Activated CD4-positive, CD25-positive, alpha-beta regulatory T cell treated with anti-CD3 and anti-CD28 coated beads, Interleukin-2, amount 50 U/mL, for 72 hours (primary cell): ENCODE results near the gene VWCE.
"Not testable (repeated sequence)": the region's sequence is repeated elsewhere in the genome, so short reads cannot be mapped to it uniquely, and the experiment has no call there.

ENCODE experiments used
- DNase-seq: peaks from one replicate; pipeline ENCODE4 v3.0.0; 2021

VWCE gene

DNA sequence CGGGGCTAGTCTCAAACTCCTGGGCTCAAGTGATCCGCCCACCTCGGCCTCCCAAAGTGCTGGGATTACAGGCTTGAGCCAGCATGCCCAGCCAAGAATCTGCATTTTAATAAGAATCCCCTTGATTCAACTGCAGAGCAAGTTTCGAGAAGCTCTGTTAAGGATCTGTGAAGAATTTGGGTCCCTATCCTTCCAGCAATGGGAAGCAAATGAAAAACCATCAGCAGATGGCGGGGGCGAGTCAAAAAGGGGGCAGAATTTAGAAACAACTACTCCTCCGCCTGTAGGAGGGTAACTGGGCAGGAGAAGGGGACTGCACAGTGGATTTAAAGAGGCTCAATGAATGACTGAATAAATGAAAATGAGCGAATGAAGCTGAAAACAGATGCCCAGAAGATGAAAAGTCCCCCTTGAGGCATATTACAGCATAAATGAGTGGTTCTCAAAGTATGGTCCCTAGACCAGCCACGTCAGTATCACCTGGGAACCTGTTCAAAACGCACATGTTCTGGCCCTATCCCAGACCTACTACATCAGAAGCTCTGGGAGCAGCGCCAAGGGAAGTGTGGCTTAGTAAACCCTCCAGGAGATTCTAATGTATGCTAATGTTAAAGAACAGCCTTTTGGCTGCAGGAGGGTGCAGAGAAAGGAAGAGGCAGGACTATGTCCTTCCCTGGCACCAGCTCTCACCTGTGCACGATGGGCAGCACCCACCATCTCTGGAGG is 15.0 kb downstream of the VWCE start:
- DNase-seq: no peak

DNA sequence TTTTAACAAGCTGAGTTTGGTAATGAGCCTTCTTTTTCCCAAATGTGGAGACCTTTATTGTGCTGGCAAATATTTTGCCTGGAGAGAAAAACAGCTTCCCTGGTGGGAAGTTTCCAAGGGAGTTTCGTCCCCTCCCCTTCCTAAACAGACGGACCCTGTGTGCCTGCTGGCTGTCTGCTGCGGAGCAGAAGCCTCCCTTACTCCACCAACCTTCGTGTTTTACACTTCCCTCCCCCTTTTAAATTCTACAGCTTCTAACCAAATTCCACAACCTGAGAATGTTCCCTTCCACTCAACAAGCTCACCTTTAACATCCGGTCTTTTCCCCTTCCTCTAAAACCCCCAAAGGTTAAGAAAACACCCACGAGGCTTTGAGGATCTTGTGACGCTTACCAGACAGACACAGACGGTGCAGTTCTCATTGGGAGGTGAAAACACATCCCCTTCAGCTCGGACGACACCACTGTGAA is 17.1 kb downstream of the VWCE start:
- DNase-seq: no peak

- DNase-seq: no peak
Observed at GRCh38 chr11:61277186-61278000, 17.7 kb downstream of the VWCE start.

DNA sequence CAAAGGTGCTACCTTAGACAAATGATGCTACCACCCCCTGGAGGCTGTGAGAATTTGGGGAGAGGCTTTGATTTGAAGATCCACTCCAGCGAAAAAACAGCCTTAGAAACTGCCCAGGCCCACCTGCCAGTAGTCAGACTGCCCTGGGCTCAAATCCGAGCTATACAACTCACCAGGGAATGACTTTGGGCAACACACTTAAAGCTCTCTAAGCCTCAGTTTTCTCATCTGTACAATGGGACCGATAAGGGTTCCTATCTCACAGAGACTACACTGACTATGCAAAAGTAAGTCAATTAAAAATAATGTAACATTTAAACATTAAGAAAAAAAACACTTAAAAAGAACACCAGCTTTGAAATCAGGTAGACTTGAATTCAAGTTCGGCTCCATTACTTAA is 19.9 kb downstream of the VWCE start:
- no peak for DNase-seq

DNA sequence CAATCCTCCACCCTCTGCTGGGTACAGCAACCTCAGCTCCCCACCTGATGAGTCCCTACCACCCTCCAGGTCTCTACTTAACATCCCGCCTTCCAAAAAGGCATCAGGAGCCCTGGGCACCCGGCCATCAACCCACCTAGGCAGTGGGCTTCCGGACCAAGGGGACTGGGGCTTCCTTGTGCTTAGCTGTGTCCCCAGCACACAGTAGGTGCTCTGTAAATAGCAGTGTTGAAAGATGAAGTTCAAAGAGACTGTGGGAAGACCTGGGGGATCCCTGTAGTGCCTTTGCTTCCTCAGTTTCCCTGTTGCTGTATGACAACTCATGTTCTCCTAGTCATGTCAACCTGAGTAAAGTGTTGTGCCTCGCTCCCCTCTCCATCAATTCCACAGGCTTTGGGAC is 21.0 kb downstream of the VWCE start:
- no peak for DNase-seq

GRCh38 chr11:61273178-61274078 is 21.7 kb downstream of the VWCE start:
- DNase-seq: no peak

- DNase-seq: no peak
Observed at GRCh38 chr11:61272731-61273130, 22.4 kb downstream of the VWCE start.

DNA sequence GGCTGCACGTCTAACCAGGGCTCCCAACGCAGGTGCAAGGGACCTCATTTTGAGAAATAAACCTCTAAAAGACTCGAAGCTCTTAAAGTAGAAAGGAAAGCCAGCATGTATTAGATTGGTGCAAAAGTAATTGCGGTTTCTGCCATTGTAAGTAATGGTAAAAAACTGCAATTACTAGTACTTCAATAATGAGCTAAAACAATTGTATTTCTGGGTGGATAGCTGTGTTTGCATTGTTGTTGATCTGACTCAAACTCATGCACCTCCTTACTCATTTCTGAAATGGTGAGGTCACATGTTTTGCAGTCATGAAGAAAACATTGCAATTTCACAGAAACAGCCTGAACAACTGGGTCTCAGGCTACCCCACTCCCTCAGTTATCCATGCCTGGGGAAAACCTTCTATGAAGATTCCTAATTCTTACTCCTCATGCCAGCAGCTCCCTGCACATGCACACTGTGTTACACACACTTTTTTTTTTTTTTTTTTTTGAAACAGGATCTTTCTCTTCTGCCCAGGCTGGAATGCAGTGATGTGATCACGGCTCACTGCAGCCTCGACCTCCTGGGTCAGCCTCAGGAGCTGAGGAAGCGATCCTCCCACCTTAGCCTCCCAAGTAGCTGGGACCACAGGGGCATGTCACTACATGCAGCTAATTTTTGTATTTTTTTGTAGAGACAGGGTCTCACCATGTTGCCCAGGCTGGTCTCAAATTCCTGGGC is 24.6 kb downstream of the VWCE start:
- DNase-seq: no peak

DNA sequence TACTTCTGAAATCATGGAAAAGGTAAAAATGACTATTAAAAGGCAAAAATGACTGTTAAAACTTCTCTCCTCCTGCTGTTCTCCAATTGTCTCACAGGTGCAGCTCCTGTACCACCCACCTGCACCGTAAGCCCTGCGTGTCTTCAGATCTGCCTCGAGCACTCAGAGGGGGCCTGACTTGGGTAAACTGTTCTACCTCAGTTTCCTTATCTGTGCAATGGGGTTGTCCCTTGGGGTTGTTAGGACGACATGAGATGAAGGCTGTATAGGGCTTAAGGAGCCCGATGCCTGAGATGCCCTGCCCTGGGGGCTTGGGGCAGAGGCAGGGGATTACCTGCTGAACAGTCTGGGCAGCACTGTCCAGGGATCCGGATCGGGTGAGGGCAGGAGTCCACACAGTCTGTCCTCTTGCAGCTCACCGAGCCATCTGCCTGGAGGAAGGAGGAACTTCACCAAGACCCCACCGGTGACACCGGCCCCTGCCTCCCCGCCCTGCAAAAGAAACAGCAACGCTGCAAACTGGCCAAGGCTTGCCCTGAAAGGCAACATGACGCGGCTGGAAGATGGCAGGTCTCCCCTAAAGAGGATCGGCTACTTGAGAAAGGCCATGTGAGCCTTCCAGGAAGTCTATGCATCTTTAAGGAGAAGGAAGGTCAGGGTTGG is 26.4 kb downstream of the VWCE start:
- DNase-seq: no peak

- no peak for DNase-seq
Observed at GRCh38 chr11:61267437-61267841, 27.7 kb downstream of the VWCE start.

DNA sequence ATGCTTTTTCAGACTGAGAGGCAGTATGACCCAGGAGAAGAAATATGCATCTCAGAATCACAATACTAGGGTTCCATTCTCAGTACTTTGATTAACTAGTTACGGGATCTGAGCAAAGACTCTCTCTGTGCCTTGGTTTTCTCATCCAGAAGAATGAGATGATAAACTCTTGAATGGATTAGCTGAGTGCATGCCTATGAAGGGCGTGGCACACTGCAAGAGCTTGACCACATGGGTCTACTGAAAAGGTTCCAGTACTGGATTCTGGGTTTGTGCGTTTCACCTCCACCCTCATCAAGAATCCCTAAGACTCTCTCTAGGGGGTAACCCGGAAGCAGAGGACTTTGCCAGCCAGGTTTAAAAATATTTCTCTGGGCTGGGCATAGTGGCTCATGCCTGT is 28.5 kb downstream of the VWCE start:
- no peak for DNase-seq

DNA sequence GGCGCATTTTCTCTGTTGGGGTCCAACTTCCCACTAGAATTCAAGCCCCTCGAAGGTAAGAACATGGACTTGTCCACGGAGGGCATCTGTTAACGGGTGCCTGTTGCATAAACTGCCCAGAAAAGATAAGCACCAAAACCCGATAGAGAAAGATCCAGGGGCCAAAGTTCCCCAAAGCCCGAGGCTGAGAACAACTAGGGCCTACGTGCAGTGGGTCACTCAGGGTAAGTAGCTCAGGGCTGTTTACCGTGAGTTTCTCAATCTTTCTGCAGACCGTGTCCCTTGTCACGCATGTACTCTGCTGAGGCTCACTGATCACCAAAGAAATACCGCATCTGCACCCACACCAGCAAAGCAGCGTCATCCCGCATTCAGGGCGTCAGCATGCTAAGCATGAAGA is 29.8 kb downstream of the VWCE start:
- no peak for DNase-seq

DNA sequence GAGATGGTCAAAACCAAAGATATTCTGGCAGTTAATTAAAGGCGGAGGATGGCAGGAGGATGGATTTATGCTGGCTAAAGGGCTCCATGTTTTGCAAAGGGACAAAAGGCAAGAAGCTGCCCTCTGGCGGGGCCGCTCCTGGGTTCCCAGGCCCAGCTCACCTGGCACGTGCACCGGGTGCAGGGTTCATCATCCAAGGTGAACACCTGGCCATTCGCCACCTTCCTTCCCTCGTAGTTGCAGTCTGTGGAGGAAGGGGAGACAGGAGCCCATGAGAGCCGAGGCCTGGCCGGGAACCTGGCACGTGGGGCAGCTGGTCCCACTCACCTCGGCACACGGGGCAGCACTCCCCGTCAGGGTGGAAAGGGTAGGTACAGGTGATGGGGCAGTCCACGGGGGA is 30.3 kb downstream of the VWCE start:
- no peak for DNase-seq

DNA sequence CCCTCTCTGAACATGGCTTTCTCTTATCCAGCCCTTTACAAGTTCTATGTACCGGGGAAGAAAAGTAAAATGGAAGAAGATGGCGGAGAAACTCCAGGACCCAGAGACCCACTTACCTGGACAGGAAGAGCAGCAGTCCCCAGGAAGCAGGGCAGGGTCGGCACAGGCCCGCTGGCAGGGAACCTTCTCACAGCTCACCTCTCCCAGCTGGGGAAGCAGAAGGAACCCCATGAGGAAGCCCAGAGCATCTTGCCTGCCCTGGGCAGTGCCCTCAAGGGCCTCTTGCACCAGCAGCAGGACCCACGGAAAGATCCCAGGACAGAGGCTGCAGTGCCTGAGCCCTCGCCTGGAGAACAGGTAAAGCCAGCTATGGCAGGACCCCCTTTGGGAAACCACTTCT is 30.7 kb downstream of the VWCE start:
- no peak for DNase-seq

DNA sequence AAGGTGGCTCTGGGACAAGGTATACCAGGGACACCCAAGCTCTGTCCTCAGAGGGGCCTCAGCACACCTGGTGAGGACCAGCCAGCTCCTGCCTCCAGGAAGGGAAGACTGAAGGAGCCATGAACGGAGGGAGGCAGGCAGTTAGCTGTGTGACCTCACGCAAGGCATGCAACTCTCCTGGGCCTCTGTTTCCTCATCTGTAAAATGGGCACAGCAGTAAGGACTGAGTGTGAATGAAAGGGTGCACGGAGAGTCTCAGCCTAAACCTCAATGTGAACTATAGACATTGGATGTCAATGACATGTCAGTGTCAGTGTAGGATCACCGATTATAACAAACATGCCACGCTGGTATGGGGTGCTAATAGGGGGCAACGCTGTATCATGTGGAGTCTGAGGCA is 35.8 kb downstream of the VWCE start:
- no peak for DNase-seq

DNA sequence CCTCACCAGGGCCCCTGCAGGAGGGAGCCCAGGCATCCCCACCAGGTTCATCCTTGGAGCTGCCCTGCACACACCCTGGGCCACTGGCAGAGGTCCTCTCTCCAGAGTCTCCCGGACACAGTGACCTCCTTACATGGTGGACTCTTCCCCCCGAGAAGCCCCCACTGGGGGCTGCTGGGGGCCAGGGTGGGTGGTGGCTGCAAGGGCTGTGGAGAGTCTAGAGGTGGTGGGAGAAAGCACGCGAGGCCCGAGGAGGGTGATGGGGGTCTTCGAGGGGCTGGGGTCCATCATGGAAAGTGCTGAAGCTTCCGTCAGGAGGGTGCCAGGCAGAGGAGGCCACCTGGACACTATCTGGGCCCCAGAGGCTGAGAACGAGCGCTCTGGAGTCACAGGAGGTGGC is 36.6 kb downstream of the VWCE start:
- DNase-seq: no peak

- no peak for DNase-seq
Observed at GRCh38 chr11:61256710-61257482, 38.2 kb downstream of the VWCE start.

- peak; percentile 65 for DNase-seq
Observed at GRCh38 chr11:61254403-61255025, 40.6 kb downstream of the VWCE start.

DNA sequence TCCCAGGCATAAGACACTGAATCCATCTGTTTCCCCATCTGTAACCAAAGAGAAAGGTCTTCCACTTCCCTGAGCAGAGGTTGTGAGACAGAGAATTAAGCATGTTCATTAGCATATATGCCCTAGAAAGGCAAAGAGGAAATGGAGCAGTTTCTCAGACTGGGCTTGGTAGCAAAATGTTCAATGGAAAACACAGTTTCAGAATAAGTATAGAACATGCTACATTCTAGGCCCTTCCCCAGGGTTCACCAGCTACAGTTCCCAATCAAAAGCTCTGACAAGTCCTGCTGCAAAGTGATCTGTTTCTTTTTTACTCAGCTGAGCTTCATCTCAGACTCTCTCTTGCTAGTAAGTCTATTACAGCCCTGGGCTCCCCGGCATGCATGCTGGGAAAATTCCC is 42.8 kb downstream of the VWCE start:
- not testable (repeated sequence) for DNase-seq
